B cell (primary cell): ENCODE results near the gene MYOD1. TPM values are rescaled to one million over a fixed set of nuclear protein-coding genes. Genes with fewer than 3 reads are reported as not detected.

ENCODE experiments used
- ATAC-seq: fragments of 200-7000 bp; cut with Tn5 transposase; one replicate; pipeline ENCODE4 v1.10.0; 2021; ENCODE audit warnings: low read depth, mild to moderate bottlenecking, moderate number of reproducible peaks, moderate library complexity
- CTCF ChIA-PET: fragments of 350-600 bp; sonication (Branson Sonifier 250); formaldehyde crosslinking; loops from one replicate; lab custom pipeline; 2021; ENCODE audit warnings: antibody characterized with exemption, inconsistent platforms; lab: Charles Lee
- POLR2A ChIA-PET: fragments of 350-600 bp; sonication (Branson Sonifier 250); formaldehyde crosslinking; loops from one replicate; lab custom pipeline; 2021; ENCODE audit warnings: antibody characterized with exemption; lab: Charles Lee
- DNase-seq: peaks from one replicate; pipeline ENCODE4 v3.0.0; 2013
- H2AFZ ChIP-seq: 2 replicates; pipeline ENCODE4 v1.6.1; 2012; ENCODE audit warnings: mild to moderate bottlenecking, low read depth, low read length; ENCODE audit not compliant: insufficient read depth, poor library complexity, severe bottlenecking
- H3K27ac ChIP-seq, 2 donors: 1 replicate in 1 of 2; 2 replicates in 1 of 2; pipeline ENCODE4 v1.5.1; 2012 to 2013; ENCODE audit warnings: low read length in 2 of 2, mild to moderate bottlenecking in 2 of 2, moderate library complexity in 1 of 2
- H3K27me3 ChIP-seq, 4 experiments: fragments of 200-600 bp in 1 of 4; sonication (generic) in 1 of 4; replicated peaks in 1 of 4; 1 replicate in 2 of 4; 2 replicates in 2 of 4; pipeline versions ENCODE4 v1.6.1 to v1.7.0; 2013 to 2016; ENCODE audit warnings: low read length in 3 of 4, mild to moderate bottlenecking in 2 of 4, mixed read lengths in 1 of 4, moderate library complexity in 1 of 4; ENCODE audit not compliant: insufficient read depth in 4 of 4, control insufficient read depth in 3 of 4; ENCODE audit errors: control extremely low read depth in 1 of 4
- H3K36me3 ChIP-seq, 2 experiments: replicated peaks in 1 of 2; 1 replicate in 1 of 2; 2 replicates in 1 of 2; pipeline versions ENCODE4 v1.6.1 to v1.7.1; 2013; ENCODE audit warnings: low read length in 1 of 2; ENCODE audit not compliant: insufficient read depth in 2 of 2, control insufficient read depth in 1 of 2; ENCODE audit errors: control extremely low read depth in 1 of 2, extremely low read depth in 1 of 2
- H3K4me1 ChIP-seq, 2 donors: fragments of 200-600 bp in 1 of 2; sonication (generic) in 1 of 2; 1 replicate in 1 of 2; 2 replicates in 1 of 2; pipeline versions ENCODE4 v1.5.1 to v1.6.1; 2013 to 2017; ENCODE audit warnings: low read length in 2 of 2; ENCODE audit not compliant: control insufficient read depth in 2 of 2, insufficient read depth in 2 of 2
- H3K4me2 ChIP-seq: replicated peaks from 2 replicates; pipeline ENCODE3; 2012; ENCODE audit warnings: mild to moderate bottlenecking, low read depth, low read length; ENCODE audit not compliant: poor library complexity, severe bottlenecking
- H3K4me3 ChIP-seq, 5 experiments: fragments of 200-600 bp in 1 of 5; sonication (generic) in 1 of 5; 1 replicate in 3 of 5; 2 replicates in 2 of 5; pipeline versions ENCODE4 v1.5.1 to v1.7.0; 2011 to 2016; ENCODE audit warnings: low read length in 4 of 5, mild to moderate bottlenecking in 4 of 5, low read depth in 2 of 5, control low read depth in 1 of 5, moderate library complexity in 1 of 5; ENCODE audit not compliant: insufficient read depth in 1 of 5; ENCODE audit errors: control extremely low read depth in 1 of 5, extremely low read depth in 1 of 5
- H3K79me2 ChIP-seq: fragments of 200-600 bp; sonication (generic); one replicate; pipeline ENCODE4 v1.6.0; 2016; ENCODE audit warnings: low read length; ENCODE audit not compliant: control insufficient read depth, insufficient read depth
- H3K9ac ChIP-seq: fragments of 200-600 bp; sonication (generic); 2 replicates; pipeline ENCODE4 v1.6.1; 2017; ENCODE audit warnings: mild to moderate bottlenecking, low read length, moderate library complexity
- H3K9me3 ChIP-seq, 3 donors: one replicate each; pipeline versions ENCODE4 v1.6.1 to v1.7.1; 2013; ENCODE audit warnings: low read length in 2 of 3; ENCODE audit not compliant: control insufficient read depth in 2 of 3, insufficient read depth in 1 of 3; ENCODE audit errors: control extremely low read depth in 1 of 3
- H4K20me1 ChIP-seq: 2 replicates; pipeline ENCODE4 v1.6.0; 2012; ENCODE audit warnings: mild to moderate bottlenecking, low read length; ENCODE audit not compliant: insufficient read depth, control insufficient read depth, poor library complexity, severe bottlenecking
- H3K27ac Mint-ChIP-seq: one replicate; pipeline ENCODE4 v1.8.0; 2021; ENCODE audit warnings: mixed read lengths
- H3K27me3 Mint-ChIP-seq: one replicate; pipeline ENCODE4 v1.8.0; 2021; ENCODE audit warnings: mixed read lengths
- H3K4me1 Mint-ChIP-seq: one replicate; pipeline ENCODE4 v1.8.0; 2021; ENCODE audit warnings: mixed read lengths
- H3K4me3 Mint-ChIP-seq: one replicate; pipeline ENCODE4 v1.8.0; 2021; ENCODE audit warnings: mixed read lengths
- H3K9me3 Mint-ChIP-seq: one replicate; pipeline ENCODE4 v1.8.0; 2022; ENCODE audit warnings: mixed read lengths; ENCODE audit not compliant: insufficient read depth
- EZH2 ChIP-seq: IDR thresholded peaks from 2 replicates; pipeline ENCODE4 v1.6.1; 2012; ENCODE audit warnings: borderline replicate concordance, low read depth, mild to moderate bottlenecking, moderate library complexity, low read length; ENCODE audit not compliant: insufficient read depth, poor library complexity, severe bottlenecking
- whole genome bisulfite sequencing: methylation state at CpG from one replicate; pipeline ENCODE4 v1.1.5; 2013; ENCODE audit warnings: missing lambda C conversion rate; ENCODE audit not compliant: insufficient coverage; 5-methylcytosine and 5-hydroxymethylcytosine counted together
- intact Hi-C: fragments of 100-400 bp; cut with micrococcal nuclease; formaldehyde crosslinking; loops from one replicate; pipeline ENCODE4 v1.10.0; 2022
- polyA plus RNA-seq: library from polyadenylated mRNA; depleted of rRNA; stranded (reverse); fragments of >200 nt; gene quantifications from 2 replicates; pipeline ENCODE4 v1.2.3, GENCODE V29; 2012
- total RNA-seq, 2 donors: library from RNA; stranded (reverse); fragments of 120-200 nt in 1 of 2; gene quantifications; 1 replicate in 1 of 2; 2 replicates in 1 of 2; pipeline versions ENCODE4 v1.2.3 to v1.2.4, GENCODE V29; 2013 to 2022
- TF ChIP-seq, protein P1 (sequence below): fragments of 200-600 bp; IDR thresholded peaks from one replicate; pipeline ENCODE4 v1.8.0; 2022; ENCODE audit warnings: antibody characterized with exemption, mild to moderate bottlenecking

The MYOD1 gene
- total and polyA plus RNA-seq, 2 donors (not counting 1 experiment from before 2014, with no cell fraction given): not detected

DNA sequence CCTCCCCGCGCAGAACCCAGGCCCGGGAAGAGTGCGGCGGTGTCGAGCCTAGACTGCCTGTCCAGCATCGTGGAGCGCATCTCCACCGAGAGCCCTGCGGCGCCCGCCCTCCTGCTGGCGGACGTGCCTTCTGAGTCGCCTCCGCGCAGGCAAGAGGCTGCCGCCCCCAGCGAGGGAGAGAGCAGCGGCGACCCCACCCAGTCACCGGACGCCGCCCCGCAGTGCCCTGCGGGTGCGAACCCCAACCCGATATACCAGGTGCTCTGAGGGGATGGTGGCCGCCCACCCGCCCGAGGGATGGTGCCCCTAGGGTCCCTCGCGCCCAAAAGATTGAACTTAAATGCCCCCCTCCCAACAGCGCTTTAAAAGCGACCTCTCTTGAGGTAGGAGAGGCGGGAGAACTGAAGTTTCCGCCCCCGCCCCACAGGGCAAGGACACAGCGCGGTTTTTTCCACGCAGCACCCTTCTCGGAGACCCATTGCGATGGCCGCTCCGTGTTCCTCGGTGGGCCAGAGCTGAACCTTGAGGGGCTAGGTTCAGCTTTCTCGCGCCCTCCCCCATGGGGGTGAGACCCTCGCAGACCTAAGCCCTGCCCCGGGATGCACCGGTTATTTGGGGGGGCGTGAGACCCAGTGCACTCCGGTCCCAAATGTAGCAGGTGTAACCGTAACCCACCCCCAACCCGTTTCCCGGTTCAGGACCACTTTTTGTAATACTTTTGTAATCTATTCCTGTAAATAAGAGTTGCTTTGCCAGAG is 2.0 kb downstream of the MYOD1 start:
- Histone ChIP-seq H4K20me1 (no peaks in the 10 kb centered on the region), H3K4me3 (no peak overlapping the region), H3K9ac (no peak overlapping the region), H3K36me3 (no peaks in the 10 kb centered on the region), H3K27ac (no peak overlapping the region), H2AFZ (no peak overlapping the region), H3K4me1 (no peaks in the 10 kb centered on the region), H3K4me2 (no peak overlapping the region), H3K27me3 (peaks cover 0 to 59% (median 14%) of the 10 kb centered on the region in 4 experiments), H3K79me2 (no peaks in the 10 kb centered on the region), H3K9me3 (peaks cover 0 to 12% (median 0%) of the 10 kb centered on the region in 3 donors)
- intact Hi-C loops: no loop called here
- CTCF ChIA-PET: interaction anchor here (1.3 kb wide), 1 partner anchor 10 kb away, joined by 9 read pairs; no protein-coding TSS in a partner anchor
- WGBS: 16% methylated on average over 43 of the region's 56 CpGs
- Mint-ChIP-seq H3K27ac (no peak overlapping the region), H3K4me3 (no peak overlapping the region), H3K27me3 (peaks cover 37% of the 10 kb centered on the region), H3K9me3 (no peaks in the 10 kb centered on the region), H3K4me1 (no peaks in the 10 kb centered on the region)
- DNase-seq: no peak
- no peak for ATAC-seq
- TF ChIP-seq, protein P1, sequence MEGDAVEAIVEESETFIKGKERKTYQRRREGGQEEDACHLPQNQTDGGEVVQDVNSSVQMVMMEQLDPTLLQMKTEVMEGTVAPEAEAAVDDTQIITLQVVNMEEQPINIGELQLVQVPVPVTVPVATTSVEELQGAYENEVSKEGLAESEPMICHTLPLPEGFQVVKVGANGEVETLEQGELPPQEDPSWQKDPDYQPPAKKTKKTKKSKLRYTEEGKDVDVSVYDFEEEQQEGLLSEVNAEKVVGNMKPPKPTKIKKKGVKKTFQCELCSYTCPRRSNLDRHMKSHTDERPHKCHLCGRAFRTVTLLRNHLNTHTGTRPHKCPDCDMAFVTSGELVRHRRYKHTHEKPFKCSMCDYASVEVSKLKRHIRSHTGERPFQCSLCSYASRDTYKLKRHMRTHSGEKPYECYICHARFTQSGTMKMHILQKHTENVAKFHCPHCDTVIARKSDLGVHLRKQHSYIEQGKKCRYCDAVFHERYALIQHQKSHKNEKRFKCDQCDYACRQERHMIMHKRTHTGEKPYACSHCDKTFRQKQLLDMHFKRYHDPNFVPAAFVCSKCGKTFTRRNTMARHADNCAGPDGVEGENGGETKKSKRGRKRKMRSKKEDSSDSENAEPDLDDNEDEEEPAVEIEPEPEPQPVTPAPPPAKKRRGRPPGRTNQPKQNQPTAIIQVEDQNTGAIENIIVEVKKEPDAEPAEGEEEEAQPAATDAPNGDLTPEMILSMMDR: no peak
- POLR2A ChIA-PET: no interaction called here

DNA sequence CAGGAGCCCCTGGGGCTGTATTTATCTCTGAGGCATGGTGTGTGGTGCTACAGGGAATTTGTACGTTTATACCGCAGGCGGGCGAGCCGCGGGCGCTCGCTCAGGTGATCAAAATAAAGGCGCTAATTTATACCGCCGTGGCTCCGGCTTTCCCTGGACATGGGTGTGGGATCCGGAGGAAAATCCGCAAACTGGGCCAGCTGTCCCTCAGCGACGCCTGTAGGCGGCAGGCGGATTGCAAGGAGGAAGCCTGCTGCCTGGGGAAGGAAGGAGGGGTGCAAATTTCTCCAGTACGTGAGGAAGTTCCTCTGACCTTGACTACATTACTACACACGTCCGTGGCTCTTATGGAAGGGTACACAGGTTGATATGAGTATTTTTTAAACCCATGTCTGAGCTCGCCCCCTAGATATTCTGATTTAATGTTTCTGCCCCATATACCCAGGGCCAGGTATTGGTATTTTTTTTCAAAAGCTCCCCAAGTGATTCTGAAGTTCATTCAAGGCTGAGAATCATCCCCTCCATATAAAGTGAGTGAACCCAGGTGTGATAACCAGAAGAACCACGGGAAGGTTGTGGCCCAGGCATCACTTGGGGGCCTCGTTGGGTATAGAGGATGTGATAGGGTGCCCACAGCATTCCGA is 2.8 kb downstream of the MYOD1 start:
- Histone ChIP-seq H3K27ac (no peak overlapping the region), H3K27me3 (peaks cover 0 to 52% (median 14%) of the 10 kb centered on the region in 4 experiments), H4K20me1 (no peaks in the 10 kb centered on the region), H3K79me2 (no peaks in the 10 kb centered on the region), H3K4me1 (no peaks in the 10 kb centered on the region), H3K9me3 (peaks cover 0 to 12% (median 0%) of the 10 kb centered on the region in 3 donors), H3K9ac (no peak overlapping the region), H3K36me3 (no peaks in the 10 kb centered on the region), H3K4me2 (no peak overlapping the region), H2AFZ (no peak overlapping the region), H3K4me3 (no peak overlapping the region)
- no peak overlapping the region for H3K27ac Mint-ChIP-seq
- no peaks in the 10 kb centered on the region for H3K4me1 Mint-ChIP-seq
- TF ChIP-seq, protein P1: no peak
- TF ChIP-seq EZH2: no peak
- ATAC-seq (no peak), DNase-seq (no peak)
- no peaks in the 10 kb centered on the region for H3K9me3 Mint-ChIP-seq
- H3K27me3 Mint-ChIP-seq: peaks cover 37% of the 10 kb centered on the region
- CTCF ChIA-PET: interaction anchor here (1.3 kb wide), 1 partner anchor 9 kb away, joined by 9 read pairs; no protein-coding TSS in a partner anchor
- intact Hi-C loops: no loop called here
- 15% methylated on average over 17 of the region's 25 CpGs for WGBS
- no peak overlapping the region for H3K4me3 Mint-ChIP-seq
- POLR2A ChIA-PET: interaction anchor here (0.6 kb wide), 1 partner anchor 11 kb away, joined by 3 read pairs; no protein-coding TSS in a partner anchor
